NCI-H1436 (cell line): ENCODE data around the gene TEX101.

Experiments used
- DNase-seq: peaks from one replicate; lab custom pipeline; 2025; lab: John Stamatoyannopoulos, UW

TEX101 gene

GRCh38 chr19:43447655-43448054, 33.0 kb downstream of the TEX101 start:
- DNase-seq = no peak

GRCh38 chr19:43450545-43450997, 35.9 kb downstream of the TEX101 start:
- DNase-seq = no peak

- DNase-seq = no peak
Measured at GRCh38 chr19:43452582-43452981, 37.9 kb downstream of the TEX101 start.

- DNase-seq = no peak
Measured at GRCh38 chr19:43454031-43454430, 39.3 kb downstream of the TEX101 start.

GRCh38 chr19:43455321-43456113, 40.8 kb downstream of the TEX101 start:
- no peak for DNase-seq

- no peak for DNase-seq
Measured at GRCh38 chr19:43457809-43458208, 43.1 kb downstream of the TEX101 start.

GRCh38 chr19:43460362-43461016, 45.8 kb downstream of the TEX101 start:
- no peak for DNase-seq

- no peak for DNase-seq
Measured at GRCh38 chr19:43461303-43461702, 46.6 kb downstream of the TEX101 start.

- no peak for DNase-seq
Measured at GRCh38 chr19:43462383-43462782, 47.7 kb downstream of the TEX101 start.

- DNase-seq = no peak
Measured at GRCh38 chr19:43462785-43463380, 48.2 kb downstream of the TEX101 start.

- DNase-seq = peak; percentile 94
Measured at GRCh38 chr19:43463381-43464133, 48.9 kb downstream of the TEX101 start.

GRCh38 chr19:43464134-43464775, 49.6 kb downstream of the TEX101 start:
- peak; percentile 43 for DNase-seq

GRCh38 chr19:43465468-43466120, 50.9 kb downstream of the TEX101 start, which contains the start of gene LYPD3:
Gene LYPD3, minus strand, starts transcription at chr19:43465608. Its CDS starts 37 bp downstream, at chr19:43465571.
- DNase-seq = no peak

GRCh38 chr19:43466793-43467192, 52.1 kb downstream of the TEX101 start:
- no peak for DNase-seq

- DNase-seq = no peak
Measured at GRCh38 chr19:43467276-43467675, 52.6 kb downstream of the TEX101 start.

- DNase-seq = no peak
Measured at GRCh38 chr19:43467730-43468129, 53.0 kb downstream of the TEX101 start.
